SK-N-MC (cell line): Measurements from ENCODE around the gene HSPB1.

Source experiments
- EZH2 ChIP-seq: fragments of 200-600 bp; sonication (generic); IDR thresholded peaks from one replicate; pipeline ENCODE4 v1.6.1; 2017; ENCODE audit warnings: antibody characterized with exemption
- POLR2AphosphoS5 ChIP-seq: IDR thresholded peaks from 2 replicates; pipeline ENCODE4 v1.6.1; 2012; ENCODE audit warnings: mild to moderate bottlenecking, low read depth, low read length, borderline replicate concordance

DNA sequence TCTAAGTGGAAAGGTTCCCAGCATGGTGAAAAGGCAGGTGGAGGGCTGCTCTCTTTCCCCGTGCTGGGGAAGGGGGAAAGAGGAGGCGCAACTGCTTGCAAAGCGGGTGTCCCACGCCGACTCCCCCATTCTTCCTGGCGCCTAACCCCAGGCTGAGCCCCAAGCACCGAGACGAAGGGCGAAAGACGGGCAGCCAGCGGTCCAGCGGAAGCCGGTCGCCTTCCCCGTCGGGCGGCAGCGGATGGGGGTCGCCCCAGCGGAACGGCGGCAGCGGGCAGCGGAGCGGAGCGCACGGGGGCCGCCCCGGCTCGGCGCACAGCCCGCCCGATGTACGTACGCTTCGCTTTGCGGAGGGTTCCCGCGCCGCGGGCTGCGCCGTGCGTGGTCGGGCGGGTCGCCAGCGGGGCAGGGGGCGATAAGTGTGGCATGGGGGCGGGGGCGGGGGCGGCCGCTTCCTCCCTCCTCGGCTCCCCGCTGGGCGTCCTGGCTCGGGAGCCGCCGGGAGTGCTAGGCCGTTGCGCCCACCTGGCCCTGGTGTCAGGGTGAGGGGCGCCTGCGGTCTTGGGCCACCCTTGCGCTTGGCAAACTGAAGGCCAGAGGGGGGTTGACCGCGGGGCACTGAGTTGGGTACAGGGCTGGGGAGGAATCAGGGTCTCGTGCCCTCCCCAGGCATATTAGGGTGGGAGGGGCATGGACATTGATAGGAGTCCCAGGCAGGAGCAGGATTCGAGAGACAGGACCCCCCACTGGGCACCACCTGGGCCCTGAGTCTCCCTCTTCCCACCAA, 35.2 kb upstream of the HSPB1 start:
- TF ChIP-seq POLR2AphosphoS5 (no peak), EZH2 (no peak)
